B cell (primary cell): ENCODE measurements around the gene ASAP3. TPM values are rescaled to one million over a fixed set of nuclear protein-coding genes. Genes with fewer than 3 reads are reported as not detected.

Experiments
- ATAC-seq: fragments of 200-7000 bp; cut with Tn5 transposase; one replicate; pipeline ENCODE4 v1.10.0; 2021; ENCODE audit warnings: low read depth, mild to moderate bottlenecking, moderate number of reproducible peaks, moderate library complexity
- CTCF ChIA-PET: fragments of 350-600 bp; sonication (Branson Sonifier 250); formaldehyde crosslinking; loops from one replicate; lab custom pipeline; 2021; ENCODE audit warnings: antibody characterized with exemption, inconsistent platforms; lab: Charles Lee
- POLR2A ChIA-PET: fragments of 350-600 bp; sonication (Branson Sonifier 250); formaldehyde crosslinking; loops from one replicate; lab custom pipeline; 2021; ENCODE audit warnings: antibody characterized with exemption; lab: Charles Lee
- DNase-seq: peaks from one replicate; pipeline ENCODE4 v3.0.0; 2013
- H2AFZ ChIP-seq: 2 replicates; pipeline ENCODE4 v1.6.1; 2012; ENCODE audit warnings: mild to moderate bottlenecking, low read depth, low read length; ENCODE audit not compliant: insufficient read depth, poor library complexity, severe bottlenecking
- H3K27ac ChIP-seq, 2 donors: 1 replicate in 1 of 2; 2 replicates in 1 of 2; pipeline ENCODE4 v1.5.1; 2012 to 2013; ENCODE audit warnings: low read length in 2 of 2, mild to moderate bottlenecking in 2 of 2, moderate library complexity in 1 of 2
- H3K27me3 ChIP-seq, 4 experiments: fragments of 200-600 bp in 1 of 4; sonication (generic) in 1 of 4; replicated peaks in 1 of 4; 1 replicate in 2 of 4; 2 replicates in 2 of 4; pipeline versions ENCODE4 v1.6.1 to v1.7.0; 2013 to 2016; ENCODE audit warnings: low read length in 3 of 4, mild to moderate bottlenecking in 2 of 4, mixed read lengths in 1 of 4, moderate library complexity in 1 of 4; ENCODE audit not compliant: insufficient read depth in 4 of 4, control insufficient read depth in 3 of 4; ENCODE audit errors: control extremely low read depth in 1 of 4
- H3K36me3 ChIP-seq, 2 experiments: replicated peaks in 1 of 2; 1 replicate in 1 of 2; 2 replicates in 1 of 2; pipeline versions ENCODE4 v1.6.1 to v1.7.1; 2013; ENCODE audit warnings: low read length in 1 of 2; ENCODE audit not compliant: insufficient read depth in 2 of 2, control insufficient read depth in 1 of 2; ENCODE audit errors: control extremely low read depth in 1 of 2, extremely low read depth in 1 of 2
- H3K4me1 ChIP-seq, 2 donors: fragments of 200-600 bp in 1 of 2; sonication (generic) in 1 of 2; 1 replicate in 1 of 2; 2 replicates in 1 of 2; pipeline versions ENCODE4 v1.5.1 to v1.6.1; 2013 to 2017; ENCODE audit warnings: low read length in 2 of 2; ENCODE audit not compliant: control insufficient read depth in 2 of 2, insufficient read depth in 2 of 2
- H3K4me2 ChIP-seq: replicated peaks from 2 replicates; pipeline ENCODE3; 2012; ENCODE audit warnings: mild to moderate bottlenecking, low read depth, low read length; ENCODE audit not compliant: poor library complexity, severe bottlenecking
- H3K4me3 ChIP-seq, 5 experiments: fragments of 200-600 bp in 1 of 5; sonication (generic) in 1 of 5; 1 replicate in 3 of 5; 2 replicates in 2 of 5; pipeline versions ENCODE4 v1.5.1 to v1.7.0; 2011 to 2016; ENCODE audit warnings: low read length in 4 of 5, mild to moderate bottlenecking in 4 of 5, low read depth in 2 of 5, control low read depth in 1 of 5, moderate library complexity in 1 of 5; ENCODE audit not compliant: insufficient read depth in 1 of 5; ENCODE audit errors: control extremely low read depth in 1 of 5, extremely low read depth in 1 of 5
- H3K79me2 ChIP-seq: fragments of 200-600 bp; sonication (generic); one replicate; pipeline ENCODE4 v1.6.0; 2016; ENCODE audit warnings: low read length; ENCODE audit not compliant: control insufficient read depth, insufficient read depth
- H3K9ac ChIP-seq: fragments of 200-600 bp; sonication (generic); 2 replicates; pipeline ENCODE4 v1.6.1; 2017; ENCODE audit warnings: mild to moderate bottlenecking, low read length, moderate library complexity
- H3K9me3 ChIP-seq, 3 donors: one replicate each; pipeline versions ENCODE4 v1.6.1 to v1.7.1; 2013; ENCODE audit warnings: low read length in 2 of 3; ENCODE audit not compliant: control insufficient read depth in 2 of 3, insufficient read depth in 1 of 3; ENCODE audit errors: control extremely low read depth in 1 of 3
- H4K20me1 ChIP-seq: 2 replicates; pipeline ENCODE4 v1.6.0; 2012; ENCODE audit warnings: mild to moderate bottlenecking, low read length; ENCODE audit not compliant: insufficient read depth, control insufficient read depth, poor library complexity, severe bottlenecking
- H3K27ac Mint-ChIP-seq: one replicate; pipeline ENCODE4 v1.8.0; 2021; ENCODE audit warnings: mixed read lengths
- H3K27me3 Mint-ChIP-seq: one replicate; pipeline ENCODE4 v1.8.0; 2021; ENCODE audit warnings: mixed read lengths
- H3K4me1 Mint-ChIP-seq: one replicate; pipeline ENCODE4 v1.8.0; 2021; ENCODE audit warnings: mixed read lengths
- H3K4me3 Mint-ChIP-seq: one replicate; pipeline ENCODE4 v1.8.0; 2021; ENCODE audit warnings: mixed read lengths
- H3K9me3 Mint-ChIP-seq: one replicate; pipeline ENCODE4 v1.8.0; 2022; ENCODE audit warnings: mixed read lengths; ENCODE audit not compliant: insufficient read depth
- EZH2 ChIP-seq: IDR thresholded peaks from 2 replicates; pipeline ENCODE4 v1.6.1; 2012; ENCODE audit warnings: borderline replicate concordance, low read depth, mild to moderate bottlenecking, moderate library complexity, low read length; ENCODE audit not compliant: insufficient read depth, poor library complexity, severe bottlenecking
- WGBS: methylation state at CpG from one replicate; pipeline ENCODE4 v1.1.5; 2013; ENCODE audit warnings: missing lambda C conversion rate; ENCODE audit not compliant: insufficient coverage; 5-methylcytosine and 5-hydroxymethylcytosine counted together
- intact Hi-C: fragments of 100-400 bp; cut with micrococcal nuclease; formaldehyde crosslinking; loops from one replicate; pipeline ENCODE4 v1.10.0; 2022
- polyA plus RNA-seq: library from polyadenylated mRNA; depleted of rRNA; stranded (reverse); fragments of >200 nt; gene quantifications from 2 replicates; pipeline ENCODE4 v1.2.3, GENCODE V29; 2012
- total RNA-seq, 2 donors: library from RNA; stranded (reverse); fragments of 120-200 nt in 1 of 2; gene quantifications; 1 replicate in 1 of 2; 2 replicates in 1 of 2; pipeline versions ENCODE4 v1.2.3 to v1.2.4, GENCODE V29; 2013 to 2022
- TF ChIP-seq, protein P1 (sequence below): fragments of 200-600 bp; IDR thresholded peaks from one replicate; pipeline ENCODE4 v1.8.0; 2022; ENCODE audit warnings: antibody characterized with exemption, mild to moderate bottlenecking

ASAP3 gene
- total and polyA plus RNA-seq, 2 donors (not counting 1 experiment from before 2014, with no cell fraction given): 2.9 to 11.0 TPM

DNA sequence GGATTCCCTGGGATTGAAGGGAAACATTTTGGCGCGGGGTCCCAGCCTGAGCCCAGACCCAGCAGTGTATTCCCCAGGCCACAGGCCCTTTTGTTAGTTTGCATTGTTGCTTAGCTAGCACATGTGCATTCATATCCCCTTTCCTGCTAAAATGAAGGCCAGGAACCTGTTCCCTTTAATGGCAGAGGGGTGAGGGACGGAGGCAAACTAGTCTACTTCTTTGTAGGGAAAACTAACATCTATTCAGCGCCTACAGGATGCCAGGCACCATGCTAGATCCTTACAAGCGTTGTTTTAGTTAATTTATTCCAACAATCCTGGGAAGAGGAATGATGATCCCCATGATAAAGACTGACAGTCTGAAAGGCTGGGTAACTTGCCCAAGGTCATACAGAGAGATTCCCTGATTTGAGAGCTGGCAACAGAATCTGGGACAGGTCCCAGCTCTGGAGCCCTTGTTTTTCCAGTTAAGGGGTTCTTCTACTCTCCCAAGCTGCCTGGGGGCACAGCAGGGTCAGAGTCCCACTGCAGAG lies 47.6 kb upstream of the ASAP3 start:
- DNase-seq: peak; percentile 12
- CTCF ChIA-PET: interaction anchor here (0.6 to 17.1 kb wide), 9 partner anchors 8 to 433 kb away, joined by 3 to 332 read pairs (median 5); no protein-coding TSS in a partner anchor
- Histone ChIP-seq H3K27ac (no peak overlapping the region), H4K20me1 (no peaks in the 10 kb centered on the region), H3K4me1 (peaks cover 63 to 69% of the 10 kb centered on the region in 2 donors), H3K9ac (peak overlapping the region; percentile 70), H3K4me2 (peak overlapping the region; percentile 99), H3K79me2 (peaks cover 9% of the 10 kb centered on the region), H2AFZ (peak overlapping the region; percentile 66), H3K4me3 (peak overlapping the region in 4 of 5 experiments; percentile 24 to 43 (median 30)), H3K9me3 (no peaks in the 10 kb centered on the region), H3K27me3 (peaks cover 0 to 7% (median 0%) of the 10 kb centered on the region in 4 experiments), H3K36me3 (no peaks in the 10 kb centered on the region)
- intact Hi-C loops: loop anchor here (1.0 to 2.0 kb wide), 4 partner anchors 9 to 212 kb away; partner anchors contain the start of genes ASAP3, ELOA and ZNF436
- no peaks in the 10 kb centered on the region for H3K27me3 Mint-ChIP-seq
- peak overlapping the region; percentile 61 for H3K27ac Mint-ChIP-seq
- TF ChIP-seq EZH2: no peak
- TF ChIP-seq, protein P1, sequence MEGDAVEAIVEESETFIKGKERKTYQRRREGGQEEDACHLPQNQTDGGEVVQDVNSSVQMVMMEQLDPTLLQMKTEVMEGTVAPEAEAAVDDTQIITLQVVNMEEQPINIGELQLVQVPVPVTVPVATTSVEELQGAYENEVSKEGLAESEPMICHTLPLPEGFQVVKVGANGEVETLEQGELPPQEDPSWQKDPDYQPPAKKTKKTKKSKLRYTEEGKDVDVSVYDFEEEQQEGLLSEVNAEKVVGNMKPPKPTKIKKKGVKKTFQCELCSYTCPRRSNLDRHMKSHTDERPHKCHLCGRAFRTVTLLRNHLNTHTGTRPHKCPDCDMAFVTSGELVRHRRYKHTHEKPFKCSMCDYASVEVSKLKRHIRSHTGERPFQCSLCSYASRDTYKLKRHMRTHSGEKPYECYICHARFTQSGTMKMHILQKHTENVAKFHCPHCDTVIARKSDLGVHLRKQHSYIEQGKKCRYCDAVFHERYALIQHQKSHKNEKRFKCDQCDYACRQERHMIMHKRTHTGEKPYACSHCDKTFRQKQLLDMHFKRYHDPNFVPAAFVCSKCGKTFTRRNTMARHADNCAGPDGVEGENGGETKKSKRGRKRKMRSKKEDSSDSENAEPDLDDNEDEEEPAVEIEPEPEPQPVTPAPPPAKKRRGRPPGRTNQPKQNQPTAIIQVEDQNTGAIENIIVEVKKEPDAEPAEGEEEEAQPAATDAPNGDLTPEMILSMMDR: no peak
- H3K4me3 Mint-ChIP-seq: peak overlapping the region; percentile 85
- WGBS: 7% methylated on average over 2 of the region's 5 CpGs
- H3K4me1 Mint-ChIP-seq: peaks cover 72% of the 10 kb centered on the region
- POLR2A ChIA-PET: interaction anchor here (0.5 to 1.5 kb wide), 8 partner anchors 30 to 372 kb away, joined by 3 to 10 read pairs (median 3); partner anchors contain the start of genes ASAP3 and HNRNPR
- ATAC-seq: no peak
- H3K9me3 Mint-ChIP-seq: no peaks in the 10 kb centered on the region
